CD4-positive, alpha-beta T cell treated with Interferon alpha-2 for 1 hour (primary cell): ENCODE data around the gene ZSCAN21.
"Not testable (repeated sequence)": the region's sequence is repeated elsewhere in the genome, so short reads cannot be mapped to it uniquely, and the experiment has no call there.

Source experiments
- DNase-seq, 2 donors: peaks; one replicate each; pipeline ENCODE4 v3.0.0-alpha.2; 2020 to 2022

ZSCAN21 gene

DNA sequence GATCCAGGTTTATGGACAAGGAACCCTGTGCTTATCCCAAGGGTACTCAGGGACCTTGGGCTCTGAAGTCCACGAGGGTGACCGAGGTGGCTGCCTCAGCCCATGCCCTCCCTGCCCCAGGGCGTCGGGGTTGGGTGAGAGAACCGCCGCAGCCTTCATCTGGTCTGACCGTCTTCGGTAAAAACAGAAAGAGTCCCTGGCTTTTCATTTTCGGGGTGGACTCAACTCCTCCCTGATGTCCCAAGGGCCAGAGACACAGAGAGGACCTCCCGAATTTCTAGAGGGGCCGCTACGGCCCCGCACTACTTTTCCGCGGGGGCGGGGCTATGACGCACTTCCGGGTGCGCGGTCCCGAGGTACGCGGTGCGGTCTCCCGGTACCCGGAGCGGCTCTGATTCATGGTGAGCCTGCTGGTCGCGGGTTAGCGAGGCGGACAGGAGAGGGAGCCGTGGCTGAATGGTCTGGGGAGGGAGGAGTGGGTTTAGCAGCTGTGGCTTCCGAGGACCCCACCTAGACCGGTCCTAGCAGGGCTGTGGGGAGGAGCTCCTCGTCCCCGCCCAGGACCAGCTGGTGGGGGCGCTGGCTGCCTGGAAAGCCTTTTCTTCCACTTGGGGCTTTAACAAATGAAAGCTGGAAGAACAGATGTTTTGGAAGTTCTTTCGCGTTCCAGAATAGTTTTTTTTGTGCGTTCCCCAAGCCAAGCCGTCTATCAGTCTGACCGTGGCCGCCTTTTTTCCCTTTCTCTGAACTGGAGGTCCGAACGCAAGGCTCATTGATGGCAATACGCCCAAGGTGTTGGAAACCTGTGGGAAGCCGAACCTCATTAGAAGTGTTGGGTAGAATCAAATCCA, at the start of gene ZSCAN21:
TSS of gene ZSCAN21 (plus strand) at position 334 of the 851 bp plus-strand sequence. CDS start 7,233 bp downstream, outside the sequence.
- DNase-seq, result peak; percentile 80 to 85

GRCh38 chr7:100000239-100000638, 49.3 kb upstream of the ZSCAN21 start:
- DNase-seq, result no peak

DNA sequence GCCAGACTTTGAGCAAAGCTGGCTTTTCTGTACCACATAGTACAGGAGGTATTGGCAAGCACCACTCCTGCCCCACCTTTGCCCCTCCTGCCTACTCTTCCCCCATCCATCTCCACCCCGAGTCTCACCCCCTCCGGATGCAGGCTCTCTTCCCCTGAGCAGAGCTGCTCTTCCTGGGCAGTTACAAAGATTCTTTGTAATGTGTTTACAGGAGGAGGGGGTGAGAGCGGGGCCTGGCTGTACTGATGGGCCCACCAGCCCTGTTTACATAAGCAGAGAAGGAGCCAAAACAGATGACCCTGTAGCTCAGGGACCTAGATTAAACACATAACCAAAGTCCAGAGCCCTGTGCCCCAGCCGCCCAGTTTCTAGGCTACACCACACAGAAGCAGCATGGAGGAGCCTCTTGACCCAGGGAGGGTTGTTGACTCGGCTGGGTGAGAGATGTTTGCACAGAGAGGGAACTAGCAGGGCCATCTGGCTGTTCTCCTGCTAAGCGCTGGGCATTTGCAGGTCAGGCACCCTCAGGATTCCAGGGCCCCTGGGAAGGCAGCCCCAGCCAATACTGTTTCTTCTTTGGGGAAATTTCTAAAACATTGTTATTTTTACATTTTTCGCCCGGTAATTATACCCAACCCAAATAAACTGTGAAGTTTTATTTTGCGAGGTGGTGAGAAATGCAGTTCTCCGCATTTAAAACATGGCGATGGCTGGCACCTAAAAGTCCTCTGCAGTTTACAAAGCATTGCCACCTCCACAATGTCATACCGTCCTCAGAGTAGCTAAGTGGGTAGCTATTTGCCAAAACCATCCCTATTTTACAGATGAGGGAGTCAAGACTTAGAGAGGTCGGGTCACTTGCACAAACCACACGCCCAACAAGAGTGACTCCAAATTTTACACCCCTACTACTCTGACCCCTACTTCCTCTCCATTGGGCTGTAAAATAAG, 45.6 kb upstream of the ZSCAN21 start:
- DNase-seq, result no peak

DNA sequence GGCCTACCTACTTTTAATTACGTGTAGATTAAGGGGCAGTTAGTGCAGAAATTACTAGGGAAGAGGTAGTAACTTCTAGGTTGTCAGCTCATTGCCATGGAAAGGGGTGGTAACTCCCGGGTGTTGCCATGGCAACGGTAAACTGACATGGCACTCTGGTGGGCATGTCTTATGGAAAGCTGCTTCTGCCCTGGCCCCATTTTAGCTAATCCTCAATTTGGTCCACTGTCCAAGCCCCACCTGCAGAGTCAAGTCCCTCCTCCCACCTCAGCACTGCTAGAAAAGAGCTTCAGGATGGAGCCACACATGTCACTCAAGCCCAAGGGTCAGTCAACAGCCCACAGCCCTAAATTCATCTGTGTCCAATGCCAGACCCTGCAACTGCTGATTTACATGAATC, 41.7 kb upstream of the ZSCAN21 start:
- no peak for DNase-seq

DNA sequence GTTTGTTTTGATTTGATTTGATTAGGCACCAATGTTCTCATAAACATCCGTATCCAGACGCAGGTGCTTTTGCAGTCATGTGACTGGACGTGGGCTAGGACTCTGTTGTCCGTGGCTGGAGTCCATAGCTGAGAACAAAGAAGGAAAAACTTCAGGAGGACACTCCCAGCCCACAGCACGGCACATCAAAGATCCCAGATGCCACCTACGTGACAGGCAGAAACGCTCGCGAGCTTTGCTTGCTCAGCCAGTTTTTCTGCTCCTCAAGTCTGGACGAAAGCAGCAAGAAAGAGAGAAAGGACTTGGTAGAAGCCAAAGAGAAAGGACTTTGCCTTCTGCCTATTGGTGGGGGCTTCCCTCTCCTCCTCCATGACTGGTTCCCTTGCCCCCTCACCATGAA, 41.0 kb upstream of the ZSCAN21 start:
- no peak for DNase-seq

GRCh38 chr7:100009952-100010351, 39.6 kb upstream of the ZSCAN21 start:
- DNase-seq, result not testable (repeated sequence)

DNA sequence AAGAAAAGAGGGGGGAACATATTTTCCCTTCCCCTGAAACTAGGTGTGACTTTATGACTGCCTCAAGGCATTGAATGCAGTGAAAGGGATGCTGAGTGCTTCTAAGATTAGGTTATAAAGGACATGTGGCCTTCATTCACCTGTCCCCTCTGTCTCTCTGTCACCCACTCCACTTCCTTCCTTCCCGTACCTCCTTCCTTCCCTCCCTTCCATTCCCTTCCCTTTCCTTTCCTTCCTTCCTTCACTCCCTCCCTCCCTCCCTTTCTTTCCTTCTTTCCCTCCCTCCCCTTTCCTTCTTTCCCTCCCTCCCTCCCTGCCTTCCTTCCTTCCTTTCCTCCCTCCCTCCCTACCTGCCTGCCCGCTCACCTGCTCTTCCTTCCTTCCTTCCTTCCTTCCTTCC, 38.7 kb upstream of the ZSCAN21 start:
- DNase-seq, result no peak

DNA sequence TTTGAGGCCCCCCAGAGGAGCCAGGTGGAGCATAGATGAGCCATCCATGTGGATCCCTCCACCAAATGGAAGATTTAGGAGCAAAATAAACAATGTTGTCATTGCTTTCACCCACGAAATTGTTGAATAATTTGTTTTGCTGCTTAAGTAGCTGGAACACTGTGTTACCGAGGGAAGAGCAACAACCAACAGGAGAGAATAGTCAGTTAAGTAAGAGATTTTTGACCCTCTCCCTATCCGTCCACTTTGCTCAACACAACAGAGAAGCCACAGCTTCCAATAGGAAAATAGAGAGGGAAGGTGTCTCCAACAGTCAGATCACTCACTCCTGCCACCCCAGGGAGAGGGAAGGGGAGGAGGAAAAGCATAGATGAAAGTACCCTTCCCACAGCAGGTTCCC, 38.1 kb upstream of the ZSCAN21 start:
- DNase-seq, result no peak

GRCh38 chr7:100012385-100013327, 36.9 kb upstream of the ZSCAN21 start:
- not testable (repeated sequence) for DNase-seq

DNA sequence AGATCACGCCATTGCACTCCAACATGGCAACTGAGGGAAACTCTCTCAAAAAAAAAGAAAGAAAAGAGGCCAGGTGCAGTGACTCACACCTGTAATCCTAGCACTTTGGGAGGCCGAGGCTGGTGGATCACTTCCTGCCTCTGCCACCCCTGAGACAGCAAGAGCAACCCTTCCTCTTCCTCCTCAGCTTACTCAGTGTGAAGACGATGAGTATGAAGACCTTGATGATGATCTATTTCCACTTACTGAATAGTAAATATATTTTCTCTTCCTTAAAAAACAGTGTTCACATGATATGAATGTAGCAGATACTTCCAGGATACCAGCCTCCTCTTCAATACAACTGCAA, 36.3 kb upstream of the ZSCAN21 start:
- DNase-seq, result no peak

GRCh38 chr7:100015232-100016214, 34.1 kb upstream of the ZSCAN21 start, which contains the start of gene ZKSCAN1:
Gene ZKSCAN1, plus strand, starts transcription at chr7:100015596. Its CDS starts 7,911 bp downstream, at chr7:100023507.
- DNase-seq, result peak; percentile 89 to 90

DNA sequence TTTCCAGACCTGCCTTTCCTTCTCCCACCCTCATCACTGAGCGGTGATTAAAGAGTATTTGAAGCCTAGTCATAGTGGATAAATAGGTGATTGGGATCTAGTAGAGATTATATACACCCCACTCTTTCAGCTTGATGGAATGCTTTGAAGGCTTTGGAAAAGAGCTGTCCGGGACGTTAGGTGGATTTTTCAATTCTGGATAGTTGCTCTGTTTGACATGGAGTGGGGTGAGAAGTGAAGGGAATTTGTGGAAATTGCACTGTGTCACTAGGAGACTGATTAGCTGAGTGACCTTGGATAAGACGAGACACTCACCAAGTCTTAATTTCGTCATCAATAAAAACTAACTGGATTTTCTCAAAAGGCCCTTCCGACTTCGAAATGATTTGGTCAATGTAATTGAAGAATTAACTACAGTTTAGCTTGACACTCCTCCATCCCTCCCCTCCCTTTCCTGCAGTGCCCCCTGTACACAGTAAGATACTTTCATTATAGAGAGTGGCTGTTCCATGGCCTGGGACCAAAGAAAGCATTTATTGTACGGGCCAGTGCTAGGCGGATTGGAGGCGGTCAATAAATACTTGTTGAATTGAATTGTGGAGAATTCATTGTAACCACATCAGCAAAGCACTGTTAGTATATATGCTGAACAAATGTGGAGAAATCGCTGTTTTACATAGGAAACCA, 33.2 kb upstream of the ZSCAN21 start:
- peak in 1 of 2 donors; percentile 10 for DNase-seq

- no peak for DNase-seq
Measured at GRCh38 chr7:100017300-100017699, 32.3 kb upstream of the ZSCAN21 start.

DNA sequence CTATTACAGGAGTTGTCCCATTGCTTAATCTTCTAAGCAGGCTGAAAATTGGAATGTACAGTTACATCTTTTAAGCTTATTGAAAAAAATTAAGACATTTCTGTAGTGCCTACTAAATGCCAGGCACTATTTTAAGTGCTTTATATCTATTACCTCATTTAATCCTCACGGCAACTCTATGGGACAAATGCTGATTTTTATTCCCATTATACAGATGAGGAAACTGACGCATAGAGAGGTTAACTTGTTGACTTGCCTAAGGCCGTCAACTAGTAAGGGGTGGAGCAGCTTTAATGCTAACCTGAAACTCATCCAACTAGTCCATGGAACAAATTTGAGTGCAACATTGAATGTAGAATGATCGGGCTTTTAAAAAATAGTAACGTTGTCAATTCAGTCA, 31.7 kb upstream of the ZSCAN21 start:
- DNase-seq, result no peak

GRCh38 chr7:100019908-100020307, 29.7 kb upstream of the ZSCAN21 start:
- no peak for DNase-seq

DNA sequence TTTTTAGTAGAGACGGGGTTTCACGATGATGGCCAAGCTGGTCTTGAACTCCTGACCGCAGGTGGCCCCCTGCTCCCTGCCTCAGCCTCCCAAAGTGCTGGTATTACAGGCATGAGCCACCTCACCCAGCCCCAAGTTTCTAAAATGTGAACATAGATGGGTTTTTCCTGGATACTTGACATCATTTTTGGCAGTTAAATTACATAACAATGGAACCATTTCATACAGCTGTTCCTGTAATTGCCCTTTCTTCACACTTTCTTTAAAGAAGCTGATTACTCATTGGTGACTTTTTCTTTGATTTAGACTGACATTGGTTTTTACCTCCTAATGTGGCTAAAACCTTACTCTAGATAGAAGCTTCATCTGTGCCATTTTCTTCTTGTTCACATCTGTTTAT, 28.3 kb upstream of the ZSCAN21 start:
- no peak for DNase-seq

GRCh38 chr7:100022621-100023020, 27.0 kb upstream of the ZSCAN21 start:
- DNase-seq, result no peak

GRCh38 chr7:100023526-100023925, 26.0 kb upstream of the ZSCAN21 start:
- DNase-seq, result no peak

DNA sequence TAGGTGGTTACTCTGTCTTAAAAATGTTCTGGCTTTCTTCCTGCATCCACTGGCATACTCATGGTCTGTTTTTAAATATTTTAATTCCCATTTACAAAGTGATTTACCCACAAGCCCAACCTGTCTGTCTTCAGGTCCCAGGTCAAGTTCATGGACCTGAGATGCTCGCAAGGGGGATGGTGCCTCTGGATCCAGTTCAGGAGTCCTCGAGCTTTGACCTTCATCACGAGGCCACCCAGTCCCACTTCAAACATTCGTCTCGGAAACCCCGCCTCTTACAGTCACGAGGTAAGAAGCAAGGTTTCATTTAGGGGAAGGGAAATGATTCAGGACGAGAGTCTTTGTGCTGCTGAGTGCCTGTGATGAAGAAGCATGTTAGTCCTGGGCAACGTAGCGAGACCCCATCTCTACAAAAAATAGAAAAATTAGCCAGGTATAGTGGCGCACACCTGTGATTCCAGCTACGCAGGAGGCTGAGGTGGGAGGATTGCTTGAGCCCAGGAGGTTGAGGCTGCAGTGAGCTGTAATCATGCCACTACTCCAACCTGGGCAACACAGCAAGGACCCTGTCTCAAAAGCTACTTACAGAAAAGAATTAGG, 25.5 kb upstream of the ZSCAN21 start:
- DNase-seq, result no peak

DNA sequence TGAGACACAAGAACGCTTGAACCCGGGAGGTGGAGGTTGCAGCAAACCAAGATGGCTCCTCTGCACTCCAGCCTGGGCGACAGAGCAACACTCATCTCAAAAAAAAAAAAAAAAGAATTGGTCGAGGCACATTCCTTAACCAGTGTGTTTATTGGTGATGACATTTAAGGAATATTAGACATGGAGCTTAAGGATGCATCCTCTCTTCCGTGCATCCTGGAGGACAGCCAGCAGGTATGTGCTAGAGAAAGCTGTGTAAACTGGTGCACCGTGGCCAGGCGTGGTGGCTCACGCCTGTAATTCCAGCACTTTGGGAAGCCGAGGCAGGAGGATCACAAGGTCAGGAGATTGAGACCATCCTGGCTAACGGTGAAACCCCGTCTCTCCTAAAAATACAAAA, 22.4 kb upstream of the ZSCAN21 start:
- DNase-seq, result no peak
